Endodermal cell (in vitro differentiated cells): Measurements from ENCODE around the gene CBLB. TPM values are rescaled to one million over a fixed set of nuclear protein-coding genes. Genes with fewer than 3 reads are reported as not detected.
A peak's percentile ranks its signal among the peaks of the same experiment; 100 is the strongest.

ENCODE experiments used
- DNase-seq: peaks from one replicate; pipeline ENCODE4 v3.0.0-alpha.2; 2017
- H3K27ac ChIP-seq: 2 replicates; pipeline ENCODE4 v1.5.1; 2013; ENCODE audit warnings: mild to moderate bottlenecking, low read depth, low read length, moderate library complexity
- H3K27me3 ChIP-seq: 2 replicates; pipeline ENCODE4 v1.6.1; 2013; ENCODE audit warnings: mild to moderate bottlenecking, low read length, moderate library complexity; ENCODE audit not compliant: insufficient read depth, control insufficient read depth, poor library complexity, severe bottlenecking
- H3K36me3 ChIP-seq: 2 replicates; pipeline ENCODE4 v1.7.0; 2013; ENCODE audit warnings: mild to moderate bottlenecking, low read length, moderate library complexity; ENCODE audit not compliant: control insufficient read depth, insufficient read depth
- H3K4me1 ChIP-seq: one replicate; pipeline ENCODE4 v1.7.0; 2013; ENCODE audit warnings: low read length; ENCODE audit not compliant: control insufficient read depth, insufficient read depth
- H3K4me3 ChIP-seq: 2 replicates; pipeline ENCODE4 v1.5.1; 2013; ENCODE audit warnings: mild to moderate bottlenecking, low read length, moderate library complexity
- H3K9ac ChIP-seq: 2 replicates; pipeline ENCODE4 v1.6.1; 2013; ENCODE audit warnings: mild to moderate bottlenecking, low read length, moderate library complexity; ENCODE audit not compliant: poor library complexity, severe bottlenecking; ENCODE audit errors: extremely low read depth
- H3K9me3 ChIP-seq: 2 replicates; pipeline ENCODE4 v1.6.1; 2013; ENCODE audit warnings: mild to moderate bottlenecking, low read length, moderate library complexity; ENCODE audit not compliant: control insufficient read depth
- H3K27ac Mint-ChIP-seq: 2 replicates; pipeline ENCODE4 v1.8.0; 2020; ENCODE audit warnings: mixed read lengths
- H3K27me3 Mint-ChIP-seq: 2 replicates; pipeline ENCODE4 v1.8.0; 2021; ENCODE audit warnings: mild to moderate bottlenecking, mixed read lengths; ENCODE audit not compliant: insufficient read depth
- H3K36me3 Mint-ChIP-seq: 2 replicates; pipeline ENCODE4 v1.8.0; 2020; ENCODE audit warnings: low read depth, mixed read lengths
- H3K4me1 Mint-ChIP-seq: 2 replicates; pipeline ENCODE4 v1.8.0; 2020; ENCODE audit warnings: mixed read lengths
- H3K4me3 Mint-ChIP-seq: 2 replicates; pipeline ENCODE4 v1.8.0; 2020; ENCODE audit warnings: mild to moderate bottlenecking, moderate library complexity, mixed read lengths
- H3K9me3 Mint-ChIP-seq: 2 replicates; pipeline ENCODE4 v1.8.0; 2020; ENCODE audit warnings: mild to moderate bottlenecking, mixed read lengths
- CTCF ChIP-seq: fragments of 200-600 bp; sonication (generic); conservative IDR thresholded peaks from 2 replicates; pipeline ENCODE4 v1.5.0; 2021; ENCODE audit warnings: antibody characterized with exemption, mild to moderate bottlenecking
- WGBS, 2 experiments: methylation state at CpG; one replicate each; pipeline versions ENCODE4 v1.1.5 to v1.1.7; 2013; ENCODE audit warnings: missing lambda C conversion rate in 2 of 2, mixed read lengths in 1 of 2; ENCODE audit not compliant: insufficient coverage in 1 of 2, insufficient read length in 1 of 2; 5-methylcytosine and 5-hydroxymethylcytosine counted together
- total RNA-seq, 2 donors: library from RNA; stranded (reverse); fragmentation: NEBNext Ultra II Directional in 1 of 2; extraction: Animal tissue kit (Norgen Biotek cat#: 25700) in 1 of 2; gene quantifications; 2 replicates in 1 of 2; 3 replicates in 1 of 2; pipeline ENCODE4 v1.2.1, GENCODE V29; 2021

CBLB gene
- total RNA-seq, 2 donors from 2014 or later = 45.4 to 60.5 TPM

GRCh38 chr3:105828703-105829102 is 40.1 kb downstream of the CBLB start:
- TF ChIP-seq CTCF = no peak
- H3K4me1 ChIP-seq = no peaks in the 10 kb centered on the region
- no peaks in the 10 kb centered on the region for H3K36me3 ChIP-seq
- Mint-ChIP-seq H3K36me3 (peaks cover 31% of the 10 kb centered on the region), H3K4me1 (peaks cover 30% of the 10 kb centered on the region), H3K9me3 (no peaks in the 10 kb centered on the region), H3K4me3 (no peak overlapping the region), H3K27me3 (no peaks in the 10 kb centered on the region), H3K27ac (no peak overlapping the region)
- H3K27ac ChIP-seq = no peak overlapping the region
- H3K4me3 ChIP-seq = no peak overlapping the region
- DNase-seq = no peak
- no peaks in the 10 kb centered on the region for H3K27me3 ChIP-seq
- H3K9ac ChIP-seq = no peak overlapping the region
- H3K9me3 ChIP-seq = no peaks in the 10 kb centered on the region
- 89% methylated on average over 2 of the region's 2 CpGs; no CpG with 5 or more reads in 1 of the 2 experiments for WGBS, 2 experiments

GRCh38 chr3:105827959-105828358 is 40.9 kb downstream of the CBLB start:
- no peaks in the 10 kb centered on the region for H3K36me3 ChIP-seq
- 77 to 100% methylated on average over 1 to 2 of the region's 2 CpGs for WGBS, 2 experiments
- no peaks in the 10 kb centered on the region for H3K9me3 Mint-ChIP-seq
- peak overlapping the region; percentile 32 for H3K27ac Mint-ChIP-seq
- H3K4me3 Mint-ChIP-seq = no peak overlapping the region
- H3K4me1 ChIP-seq = peaks cover 7% of the 10 kb centered on the region
- no peak overlapping the region for H3K4me3 ChIP-seq
- H3K36me3 Mint-ChIP-seq = peaks cover 31% of the 10 kb centered on the region
- peak; percentile 69 for DNase-seq
- H3K27me3 ChIP-seq = no peaks in the 10 kb centered on the region
- no peaks in the 10 kb centered on the region for H3K9me3 ChIP-seq
- H3K4me1 Mint-ChIP-seq = peaks cover 38% of the 10 kb centered on the region
- no peaks in the 10 kb centered on the region for H3K27me3 Mint-ChIP-seq
- H3K27ac ChIP-seq = no peak overlapping the region
- no peak overlapping the region for H3K9ac ChIP-seq
- TF ChIP-seq CTCF = peak; percentile 58

- Mint-ChIP-seq H3K4me1 (peaks cover 46% of the 10 kb centered on the region), H3K27ac (no peak overlapping the region), H3K4me3 (no peak overlapping the region), H3K27me3 (no peaks in the 10 kb centered on the region), H3K9me3 (no peaks in the 10 kb centered on the region), H3K36me3 (peaks cover 26% of the 10 kb centered on the region)
- DNase-seq = no peak
- TF ChIP-seq CTCF = no peak
- Histone ChIP-seq H3K4me1 (peaks cover 10% of the 10 kb centered on the region), H3K36me3 (no peaks in the 10 kb centered on the region), H3K27me3 (no peaks in the 10 kb centered on the region), H3K9ac (no peak overlapping the region), H3K9me3 (no peaks in the 10 kb centered on the region), H3K27ac (no peak overlapping the region), H3K4me3 (no peak overlapping the region)
- 89 to 98% methylated on average over 1 to 6 of the region's 6 CpGs for WGBS, 2 experiments
Observed at GRCh38 chr3:105826778-105827634, 41.8 kb downstream of the CBLB start.
